ENCODE measurements around the gene SLC43A2.

- TF ChIP-seq CTCF (IDR thresholded peaks at IDR 0.05) (no peak), POLR2AphosphoS5 (IDR thresholded peaks at IDR 0.05; ENCODE audit: insufficient read depth in 1 of 2, low read depth in 1 of 2) (no peak), POLR2A (IDR thresholded peaks at IDR 0.05) (no peak)
Measured at GRCh38 chr17:1623057-1623630, 5.5 kb downstream of the SLC43A2 start.
